NCI-H2227 treated with DMSO at 0.1 percent for 48 hours (cell line): ENCODE results near the gene KCNJ12.
A peak's percentile ranks its signal among the peaks of the same experiment; 100 is the strongest.
"Not testable (repeated sequence)": the region's sequence is repeated elsewhere in the genome, so short reads cannot be mapped to it uniquely, and the experiment has no call there.

Experiments used
- DNase-seq: peaks from one replicate; lab custom pipeline; 2025; lab: John Stamatoyannopoulos, UW

Gene KCNJ12

GRCh38 chr17:21376081-21376758, at the start of gene KCNJ12:
Gene KCNJ12, plus strand, starts transcription at chr17:21376357. Its CDS starts 38,986 bp downstream, at chr17:21415343.
- peak; percentile 33 for DNase-seq

GRCh38 chr17:21327921-21328320, 48.2 kb upstream of the KCNJ12 start:
- not testable (repeated sequence) for DNase-seq

- not testable (repeated sequence) for DNase-seq
These were observed 47.4 kb upstream of the KCNJ12 start for GRCh38 chr17:21328778-21329177.

GRCh38 chr17:21330436-21331160, 45.6 kb upstream of the KCNJ12 start:
- no peak for DNase-seq

- DNase-seq, result not testable (repeated sequence)
These were observed 39.4 kb upstream of the KCNJ12 start for GRCh38 chr17:21336541-21337294.

- DNase-seq, result not testable (repeated sequence)
These were observed 38.1 kb upstream of the KCNJ12 start for GRCh38 chr17:21337981-21338625.

GRCh38 chr17:21339011-21339410, 37.1 kb upstream of the KCNJ12 start:
- DNase-seq, result no peak

- DNase-seq, result not testable (repeated sequence)
These were observed 36.6 kb upstream of the KCNJ12 start for GRCh38 chr17:21339571-21339970.

GRCh38 chr17:21340407-21340806, 35.8 kb upstream of the KCNJ12 start:
- not testable (repeated sequence) for DNase-seq

- DNase-seq, result not testable (repeated sequence)
These were observed 34.9 kb upstream of the KCNJ12 start for GRCh38 chr17:21341279-21341678.

- not testable (repeated sequence) for DNase-seq
These were observed 34.1 kb upstream of the KCNJ12 start for GRCh38 chr17:21341925-21342540.

- DNase-seq, result not testable (repeated sequence)
These were observed 32.9 kb upstream of the KCNJ12 start for GRCh38 chr17:21343061-21343949.

GRCh38 chr17:21344801-21345200, 31.4 kb upstream of the KCNJ12 start:
- not testable (repeated sequence) for DNase-seq

- DNase-seq, result no peak
These were observed 30.9 kb upstream of the KCNJ12 start for GRCh38 chr17:21345236-21345635.

- not testable (repeated sequence) for DNase-seq
These were observed 30.1 kb upstream of the KCNJ12 start for GRCh38 chr17:21346107-21346506.

GRCh38 chr17:21346651-21347250, 29.4 kb upstream of the KCNJ12 start:
- not testable (repeated sequence) for DNase-seq

GRCh38 chr17:21347660-21348059, 28.5 kb upstream of the KCNJ12 start:
- DNase-seq, result not testable (repeated sequence)

GRCh38 chr17:21348081-21348925, 27.9 kb upstream of the KCNJ12 start:
- DNase-seq, result not testable (repeated sequence)

GRCh38 chr17:21348926-21349261, 27.3 kb upstream of the KCNJ12 start:
- not testable (repeated sequence) for DNase-seq
